Measurements from ENCODE around the gene RPL36.
"Not testable (repeated sequence)": the region's sequence is repeated elsewhere in the genome, so short reads cannot be mapped to it uniquely, and the experiment has no call there.

RPL36 gene

GRCh38 chr19:5680437-5681368, 9.4 kb upstream of the RPL36 start, which contains the start of the genes HSD11B1L and MICOS13:
Gene HSD11B1L (plus strand): TSS chr19:5681027. CDS start chr19:5684833, 3,806 bp downstream.
Gene MICOS13 (minus strand): TSS chr19:5680516. CDS start chr19:5680486, 30 bp downstream.
- Mint-ChIP-seq H3K36me3 (no peaks in the 10 kb centered on the region), H3K4me3 (peak within 1 kb of the TSS; percentile 77), H3K27me3 (no peaks in the 10 kb centered on the region), H3K4me1 (peaks cover 22% of the 10 kb centered on the region), H3K9me3 (peaks cover 5% of the 10 kb centered on the region), H3K27ac (peak within 1 kb of the TSS; percentile 88)
- peak; percentile 96 for ATAC-seq

DNA sequence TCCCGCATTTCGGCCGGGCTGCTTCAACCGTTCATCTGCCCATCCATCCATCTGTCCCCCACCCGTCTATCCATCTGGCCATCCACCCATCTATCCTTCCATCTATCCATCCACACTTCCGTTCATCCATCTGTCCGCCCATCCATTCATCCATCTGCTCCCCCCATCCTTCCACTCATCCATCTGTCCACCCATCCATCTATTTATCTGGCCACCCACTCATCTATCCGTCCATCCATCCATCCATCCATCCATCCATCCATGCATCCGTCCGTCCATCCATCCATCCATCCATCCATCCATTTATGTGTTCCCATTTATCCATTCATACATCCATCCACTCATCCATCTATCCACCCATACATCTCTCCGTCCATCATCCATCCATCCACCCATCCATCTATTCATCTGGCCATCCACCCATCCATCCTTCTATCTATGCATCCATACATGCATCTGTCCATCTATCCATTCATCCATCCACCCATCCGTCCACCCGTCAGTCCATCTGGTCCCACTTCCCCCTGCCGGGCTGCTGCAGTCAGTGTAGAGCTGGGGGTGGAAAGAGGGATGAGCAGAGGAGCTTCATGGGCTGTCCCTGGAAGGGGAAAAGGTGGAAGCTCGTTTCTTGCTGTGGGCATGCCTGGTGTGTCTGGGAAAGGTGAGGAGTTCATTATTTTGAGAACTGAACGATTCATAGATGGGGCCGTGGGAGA, 8.5 kb upstream of the RPL36 start:
- H3K4me1 Mint-ChIP-seq: peaks cover 30% of the 10 kb centered on the region
- H3K27me3 Mint-ChIP-seq: no peaks in the 10 kb centered on the region
- H3K9me3 Mint-ChIP-seq: peaks cover 5% of the 10 kb centered on the region
- peak overlapping the region; percentile 77 for H3K4me3 Mint-ChIP-seq
- no peak for ATAC-seq
- H3K27ac Mint-ChIP-seq: peak overlapping the region; percentile 16
- H3K36me3 Mint-ChIP-seq: no peaks in the 10 kb centered on the region

GRCh38 chr19:5682107-5682482, 8.0 kb upstream of the RPL36 start:
- peaks cover 31% of the 10 kb centered on the region for H3K4me1 Mint-ChIP-seq
- H3K27me3 Mint-ChIP-seq: no peaks in the 10 kb centered on the region
- ATAC-seq: no peak
- H3K36me3 Mint-ChIP-seq: no peaks in the 10 kb centered on the region
- H3K27ac Mint-ChIP-seq: peak overlapping the region; percentile 16
- H3K4me3 Mint-ChIP-seq: peak overlapping the region; percentile 77
- H3K9me3 Mint-ChIP-seq: peaks cover 5% of the 10 kb centered on the region

- peaks cover 5% of the 10 kb centered on the region for H3K9me3 Mint-ChIP-seq
- no peak overlapping the region for H3K4me3 Mint-ChIP-seq
- peaks cover 31% of the 10 kb centered on the region for H3K4me1 Mint-ChIP-seq
- ATAC-seq: no peak
- no peaks in the 10 kb centered on the region for H3K36me3 Mint-ChIP-seq
- no peaks in the 10 kb centered on the region for H3K27me3 Mint-ChIP-seq
- no peak overlapping the region for H3K27ac Mint-ChIP-seq
Measured at GRCh38 chr19:5683177-5683886, 6.8 kb upstream of the RPL36 start.

DNA sequence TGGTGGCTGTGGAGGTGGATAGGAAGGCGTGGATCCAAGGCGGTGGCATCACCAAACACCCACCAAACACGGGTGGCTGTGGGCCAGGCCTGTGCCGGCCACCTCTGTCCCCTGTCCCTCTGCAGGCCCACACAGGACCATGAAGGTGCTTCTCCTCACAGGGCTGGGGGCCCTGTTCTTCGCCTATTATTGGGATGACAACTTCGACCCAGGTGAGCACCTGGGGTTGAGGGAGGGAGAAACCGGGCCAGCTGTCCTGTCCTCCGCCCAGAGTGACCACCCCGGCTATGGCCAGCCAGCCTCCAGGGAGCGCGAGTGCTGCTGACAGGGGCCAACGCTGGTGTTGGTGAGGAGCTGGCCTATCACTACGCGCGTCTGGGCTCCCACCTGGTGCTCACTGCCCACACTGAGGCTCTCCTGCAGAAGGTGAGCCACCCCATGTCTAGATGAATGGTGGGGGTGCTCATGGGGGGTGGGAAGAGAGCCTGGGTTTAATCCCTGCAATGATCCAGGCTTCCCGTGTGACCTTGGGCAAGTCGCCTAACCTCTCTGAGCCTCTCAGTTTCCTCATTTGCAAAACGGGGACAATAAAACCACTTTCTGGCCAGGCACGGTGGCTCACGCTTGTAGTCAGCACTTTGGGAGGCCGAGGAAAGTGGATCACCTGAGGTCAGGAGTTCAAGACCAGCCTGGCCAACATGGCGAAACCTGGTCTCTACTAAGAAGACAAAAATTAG, 5.2 kb upstream of the RPL36 start:
- H3K4me1 Mint-ChIP-seq: peaks cover 27% of the 10 kb centered on the region
- H3K27me3 Mint-ChIP-seq: no peaks in the 10 kb centered on the region
- no peak overlapping the region for H3K4me3 Mint-ChIP-seq
- peaks cover 5% of the 10 kb centered on the region for H3K9me3 Mint-ChIP-seq
- no peak overlapping the region for H3K27ac Mint-ChIP-seq
- no peaks in the 10 kb centered on the region for H3K36me3 Mint-ChIP-seq
- ATAC-seq: no peak

DNA sequence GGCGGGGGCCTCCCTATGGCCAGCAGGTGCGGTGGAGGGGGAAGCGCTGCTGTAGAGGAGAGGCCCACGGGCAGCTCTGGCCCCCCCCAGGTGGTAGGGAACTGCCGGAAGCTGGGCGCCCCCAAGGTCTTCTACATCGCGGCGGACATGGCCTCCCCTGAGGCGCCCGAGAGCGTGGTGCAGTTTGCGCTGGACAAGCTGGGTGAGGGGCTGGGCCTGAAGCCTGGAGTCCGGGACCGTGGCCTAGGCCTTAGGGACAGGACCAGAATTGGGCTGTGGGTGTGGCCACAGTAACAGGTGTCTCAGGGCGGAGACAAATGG, 3.8 kb upstream of the RPL36 start:
- ATAC-seq: no peak
- peak overlapping the region; percentile 89 for H3K27ac Mint-ChIP-seq
- H3K36me3 Mint-ChIP-seq: peaks cover 11% of the 10 kb centered on the region
- H3K27me3 Mint-ChIP-seq: no peaks in the 10 kb centered on the region
- H3K9me3 Mint-ChIP-seq: peaks cover 4% of the 10 kb centered on the region
- peak overlapping the region; percentile 83 for H3K4me3 Mint-ChIP-seq
- H3K4me1 Mint-ChIP-seq: peaks cover 38% of the 10 kb centered on the region

DNA sequence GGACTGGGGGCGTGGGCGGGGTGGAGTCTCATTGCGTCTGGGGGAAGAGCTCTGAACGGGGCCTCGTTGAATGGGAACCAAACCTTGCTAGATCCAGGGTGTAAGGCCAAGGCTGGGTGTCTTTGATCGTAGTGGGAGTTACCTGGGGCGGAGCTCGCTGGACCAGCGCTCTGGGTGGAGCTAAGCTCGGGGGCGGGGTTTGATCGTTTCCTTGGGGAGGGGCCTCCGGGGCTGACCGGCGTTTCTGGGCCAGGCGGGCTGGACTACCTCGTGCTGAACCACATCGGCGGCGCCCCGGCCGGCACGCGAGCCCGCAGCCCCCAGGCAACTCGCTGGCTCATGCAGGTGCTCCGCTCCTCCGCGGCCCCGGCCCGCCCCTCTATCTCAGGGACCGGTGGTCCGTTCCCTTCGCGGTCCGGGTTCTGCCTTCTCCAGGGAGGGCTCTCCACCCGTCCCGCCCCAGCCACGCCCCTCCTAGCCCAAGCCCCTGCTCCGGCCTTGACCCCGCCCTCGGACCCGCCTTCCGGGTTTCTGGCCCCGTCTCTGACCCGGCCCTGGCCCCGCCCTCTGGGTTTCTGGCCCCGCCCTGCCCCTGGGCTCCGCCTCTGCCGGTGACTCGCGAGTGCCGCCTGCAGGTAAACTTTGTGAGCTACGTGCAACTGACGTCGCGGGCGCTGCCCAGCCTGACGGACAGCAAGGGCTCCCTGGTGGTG, 3.3 kb upstream of the RPL36 start:
- Mint-ChIP-seq H3K27me3 (no peaks in the 10 kb centered on the region), H3K36me3 (peaks cover 11% of the 10 kb centered on the region), H3K4me3 (peak overlapping the region; percentile 83), H3K9me3 (no peaks in the 10 kb centered on the region), H3K27ac (peak overlapping the region; percentile 89), H3K4me1 (peaks cover 33% of the 10 kb centered on the region)
- peak; percentile 84 for ATAC-seq

DNA sequence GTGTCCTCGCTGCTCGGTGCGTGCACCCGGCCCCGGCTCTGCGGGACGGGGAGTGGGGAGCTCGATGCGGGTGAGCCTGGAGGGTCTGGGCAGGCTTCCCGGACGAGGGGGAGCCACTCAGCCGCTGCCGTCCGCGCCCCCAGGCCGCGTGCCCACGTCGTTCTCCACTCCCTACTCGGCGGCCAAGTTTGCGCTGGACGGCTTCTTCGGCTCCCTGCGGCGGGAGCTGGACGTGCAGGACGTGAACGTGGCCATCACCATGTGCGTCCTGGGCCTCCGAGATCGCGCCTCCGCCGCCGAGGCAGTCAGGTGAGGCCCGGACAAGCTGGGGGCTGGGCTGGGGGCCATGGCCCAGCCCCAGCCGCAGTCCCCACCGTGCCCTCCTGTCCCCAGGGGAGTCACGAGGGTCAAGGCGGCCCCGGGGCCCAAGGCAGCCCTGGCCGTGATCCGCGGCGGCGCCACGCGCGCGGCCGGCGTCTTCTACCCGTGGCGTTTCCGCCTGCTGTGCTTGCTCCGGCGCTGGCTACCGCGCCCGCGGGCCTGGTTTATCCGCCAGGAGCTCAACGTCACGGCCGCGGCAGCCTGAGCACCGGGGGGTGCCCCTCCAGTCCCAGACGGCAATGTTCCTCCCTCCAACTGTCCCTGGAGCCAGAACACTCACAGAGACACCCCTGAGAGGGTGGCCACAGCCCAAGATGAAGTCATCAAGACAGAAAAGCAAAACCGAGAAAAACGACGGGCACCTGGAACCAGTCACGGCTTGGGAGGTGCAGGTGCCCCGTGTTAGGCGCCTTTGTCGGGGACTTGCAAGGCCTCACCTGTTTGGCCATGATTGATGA, 2.5 kb upstream of the RPL36 start:
- peaks cover 16% of the 10 kb centered on the region for H3K36me3 Mint-ChIP-seq
- H3K27ac Mint-ChIP-seq: peak overlapping the region; percentile 89

GRCh38 chr19:5688262-5688881, 1.7 kb upstream of the RPL36 start:
- ATAC-seq, H3K27me3 Mint-ChIP-seq, H3K9me3 Mint-ChIP-seq: not testable (repeated sequence)
- Mint-ChIP-seq H3K4me1 (peaks cover 39% of the 10 kb centered on the region), H3K4me3 (peak overlapping the region; percentile 67), H3K36me3 (peaks cover 24% of the 10 kb centered on the region), H3K27ac (peak overlapping the region; percentile 22)

More for the DNA sequence above, 2.5 kb upstream of the RPL36 start:
- ATAC-seq: no peak
- H3K4me3 Mint-ChIP-seq: peak overlapping the region; percentile 83
- peaks cover 31% of the 10 kb centered on the region for H3K4me1 Mint-ChIP-seq
- H3K27me3 Mint-ChIP-seq: no peaks in the 10 kb centered on the region
- no peaks in the 10 kb centered on the region for H3K9me3 Mint-ChIP-seq

- H3K4me3 Mint-ChIP-seq: peak overlapping the region; percentile 96
- peak overlapping the region; percentile 97 for H3K27ac Mint-ChIP-seq
- no peak for ATAC-seq
- H3K9me3 Mint-ChIP-seq: no peaks in the 10 kb centered on the region
- peaks cover 55% of the 10 kb centered on the region for H3K4me1 Mint-ChIP-seq
- no peaks in the 10 kb centered on the region for H3K27me3 Mint-ChIP-seq
- peaks cover 42% of the 10 kb centered on the region for H3K36me3 Mint-ChIP-seq
Measured at GRCh38 chr19:5690955-5691821, 1.1 kb downstream of the RPL36 start.

DNA sequence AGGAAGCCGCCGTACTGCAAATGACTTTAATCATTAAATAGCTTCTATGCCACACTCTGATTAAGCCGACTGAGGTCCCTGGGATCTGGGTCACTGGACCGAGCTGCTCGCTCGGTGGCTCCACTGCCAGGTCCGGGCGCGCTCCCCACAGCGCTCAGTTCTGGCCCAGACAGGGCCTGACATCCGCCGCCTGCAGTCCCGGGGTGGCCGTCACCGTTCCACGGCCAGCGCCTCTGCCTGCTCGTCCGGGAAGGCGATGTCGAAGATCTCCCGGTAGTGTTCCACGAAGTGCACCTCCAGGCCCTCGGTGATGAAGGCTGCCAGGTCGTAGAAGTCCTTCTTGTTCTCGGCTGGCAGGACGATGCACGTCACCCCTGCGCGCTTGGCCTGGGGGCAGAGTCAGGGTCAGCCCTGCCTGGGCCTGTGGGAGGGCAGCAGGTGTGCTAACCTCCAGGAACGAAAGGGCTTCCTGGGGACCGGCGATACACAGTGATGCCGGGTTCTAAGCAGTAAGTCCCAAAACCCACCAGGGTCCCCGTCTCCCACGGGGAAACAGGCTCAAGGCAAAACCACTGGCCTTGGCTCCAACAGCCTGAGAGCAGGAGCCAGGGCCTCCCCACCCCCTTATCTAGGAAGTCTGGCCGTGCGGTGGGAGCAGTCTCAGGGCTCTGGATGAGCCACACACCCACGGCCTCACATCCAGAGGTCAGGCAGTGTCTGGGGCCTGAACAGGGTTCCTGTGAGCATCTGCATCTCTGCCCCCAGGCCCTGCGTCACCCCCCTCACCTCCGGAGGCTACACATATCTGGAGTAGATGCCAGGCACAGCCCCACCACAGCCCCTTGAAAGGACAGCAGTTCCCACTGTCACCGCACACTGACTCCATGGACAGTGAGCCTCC, 2.0 kb downstream of the RPL36 start:
- peaks cover 56% of the 10 kb centered on the region for H3K4me1 Mint-ChIP-seq
- H3K4me3 Mint-ChIP-seq: peak overlapping the region; percentile 96
- peak overlapping the region; percentile 97 for H3K27ac Mint-ChIP-seq
- H3K27me3 Mint-ChIP-seq: no peaks in the 10 kb centered on the region
- no peaks in the 10 kb centered on the region for H3K9me3 Mint-ChIP-seq
- ATAC-seq: no peak
- H3K36me3 Mint-ChIP-seq: peaks cover 47% of the 10 kb centered on the region

Measured in stimulated activated memory B cell treated with anti-CD40 and anti-IgM and Interleukin-4, amounts not matched to agents 10 μg/mL and 1 μg/mL and 100 μg/mL, for 72 hours (primary cell).